Ovary (tissue), 9 donors: Measurements from ENCODE around the gene IRF4. TPM values are rescaled to one million over a fixed set of nuclear protein-coding genes. Genes with fewer than 3 reads are reported as not detected.

Experiments
- DNase-seq, 5 donors: peaks; one replicate each; pipeline ENCODE4 v3.0.0-alpha.2; 2019 to 2020
- H3K27ac ChIP-seq, 2 donors: fragments of 200-600 bp; one replicate each; pipeline versions ENCODE4 v1.5.1 to v1.8.0; 2019 to 2022
- H3K27me3 ChIP-seq: fragments of 200-600 bp; one replicate; pipeline ENCODE4 v1.8.0; 2022
- H3K36me3 ChIP-seq: fragments of 200-600 bp; sonication (generic); one replicate; pipeline ENCODE4 v1.5.1; 2019
- H3K4me1 ChIP-seq: one replicate; pipeline ENCODE4 v1.8.1; 2013; ENCODE audit warnings: mild to moderate bottlenecking, moderate library complexity; ENCODE audit not compliant: insufficient read depth
- H3K4me3 ChIP-seq: fragments of 200-600 bp; sonication (generic); one replicate; pipeline ENCODE4 v1.5.1; 2017
- H3K9me3 ChIP-seq, 2 donors: fragments of 200-600 bp in 1 of 2; sonication (generic) in 1 of 2; one replicate each; pipeline versions ENCODE4 v1.5.1 to v1.8.1; 2013 to 2019; ENCODE audit warnings: mild to moderate bottlenecking in 1 of 2, moderate library complexity in 1 of 2
- EP300 ChIP-seq: sonication (generic); formaldehyde crosslinking; IDR thresholded peaks from one replicate; pipeline ENCODE4 v1.6.1; 2017; ENCODE audit warnings: antibody characterized with exemption
- POLR2A ChIP-seq: fragments of 450-650 bp; IDR thresholded peaks from one replicate; pipeline ENCODE4 v1.6.1; 2017; ENCODE audit warnings: antibody characterized with exemption, mild to moderate bottlenecking, moderate library complexity
- WGBS, 3 donors: extraction: QIAGEN DNeasy Blood & Tissue Kit in 1 of 3; methylation state at CpG; one replicate each; pipeline versions ENCODE4 v1.1.5 to v1.1.7; 2013 to 2017; 5-methylcytosine and 5-hydroxymethylcytosine counted together
- intact Hi-C, 4 donors: fragments of 100-400 bp; cut with DNase I; formaldehyde crosslinking; loops; one replicate each; pipeline versions ENCODE4 v1.11.0 to v1.15.1; 2022 to 2023
- polyA plus RNA-seq, 2 donors: library from polyadenylated mRNA; stranded (reverse); fragments of 200-250 nt in 1 of 2; fragments of 350-450 nt in 1 of 2; fragmentation: Illumina TruSeq in 1 of 2; extraction: RNeasy Lipid Tissue Mini Kit (QIAGEN cat#74804) in 1 of 2; gene quantifications; one replicate each; pipeline ENCODE4 v1.2.3, GENCODE V29; 2013 to 2014
- total RNA-seq, 7 donors: library from RNA; depleted of rRNA in 2 of 7; stranded (reverse); fragments of >200 nt in 2 of 7; fragmentation: NEBNext Ultra II Directional in 3 of 7; extraction: Animal tissue kit (Norgen Biotek cat#: 25700) in 3 of 7; gene quantifications; one replicate each; pipeline versions ENCODE4 v1.1.0 to v1.2.4, GENCODE V29; 2016 to 2023
- TF ChIP-seq, protein P1 (sequence below), 3 donors: fragments of 450-650 bp in 2 of 3; fragments of 200-600 bp in 1 of 3; IDR thresholded peaks; one replicate each; pipeline versions ENCODE4 v1.5.1 to v1.8.0; 2016 to 2022; ENCODE audit warnings: antibody characterized with exemption in 3 of 3, mild to moderate bottlenecking in 1 of 3
- donor health status: DM: no; HTN: no; CAD: no; lungs with moderate emphysema.
- donor health status: DM: no; HTN: no; CAD: no.
- donor health status: Bipolar disorder and iron deficiency.
- donor health status: DM: yes; HTN: yes; CAD: no.
- donor health status: DM: no; HTN: no; CAD: no.
- donor health status: DM: yes; HTN: yes; CAD: no.

Gene IRF4
- total and polyA plus RNA-seq, 9 donors, result 0.12 to 20.7 (median 1.0) TPM

GRCh38 chr6:438634-439170 is 47.1 kb downstream of the IRF4 start:
- Histone ChIP-seq H3K27ac (no peak overlapping the region), H3K4me1 (no peaks in the 10 kb centered on the region), H3K9me3 (no peaks in the 10 kb centered on the region), H3K36me3 (no peaks in the 10 kb centered on the region), H3K4me3 (no peak overlapping the region), H3K27me3 (no peaks in the 10 kb centered on the region)
- intact Hi-C loops, result no loop called here
- TF ChIP-seq, protein P1, sequence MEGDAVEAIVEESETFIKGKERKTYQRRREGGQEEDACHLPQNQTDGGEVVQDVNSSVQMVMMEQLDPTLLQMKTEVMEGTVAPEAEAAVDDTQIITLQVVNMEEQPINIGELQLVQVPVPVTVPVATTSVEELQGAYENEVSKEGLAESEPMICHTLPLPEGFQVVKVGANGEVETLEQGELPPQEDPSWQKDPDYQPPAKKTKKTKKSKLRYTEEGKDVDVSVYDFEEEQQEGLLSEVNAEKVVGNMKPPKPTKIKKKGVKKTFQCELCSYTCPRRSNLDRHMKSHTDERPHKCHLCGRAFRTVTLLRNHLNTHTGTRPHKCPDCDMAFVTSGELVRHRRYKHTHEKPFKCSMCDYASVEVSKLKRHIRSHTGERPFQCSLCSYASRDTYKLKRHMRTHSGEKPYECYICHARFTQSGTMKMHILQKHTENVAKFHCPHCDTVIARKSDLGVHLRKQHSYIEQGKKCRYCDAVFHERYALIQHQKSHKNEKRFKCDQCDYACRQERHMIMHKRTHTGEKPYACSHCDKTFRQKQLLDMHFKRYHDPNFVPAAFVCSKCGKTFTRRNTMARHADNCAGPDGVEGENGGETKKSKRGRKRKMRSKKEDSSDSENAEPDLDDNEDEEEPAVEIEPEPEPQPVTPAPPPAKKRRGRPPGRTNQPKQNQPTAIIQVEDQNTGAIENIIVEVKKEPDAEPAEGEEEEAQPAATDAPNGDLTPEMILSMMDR (IDR thresholded peaks at IDR 0.05), result no peak
- TF ChIP-seq POLR2A, result no peak
- no peak for TF ChIP-seq EP300
- no peak for DNase-seq
- WGBS, 3 donors, result 69 to 71% (median 70%) methylated on average over 12 of the region's 12 CpGs

DNA sequence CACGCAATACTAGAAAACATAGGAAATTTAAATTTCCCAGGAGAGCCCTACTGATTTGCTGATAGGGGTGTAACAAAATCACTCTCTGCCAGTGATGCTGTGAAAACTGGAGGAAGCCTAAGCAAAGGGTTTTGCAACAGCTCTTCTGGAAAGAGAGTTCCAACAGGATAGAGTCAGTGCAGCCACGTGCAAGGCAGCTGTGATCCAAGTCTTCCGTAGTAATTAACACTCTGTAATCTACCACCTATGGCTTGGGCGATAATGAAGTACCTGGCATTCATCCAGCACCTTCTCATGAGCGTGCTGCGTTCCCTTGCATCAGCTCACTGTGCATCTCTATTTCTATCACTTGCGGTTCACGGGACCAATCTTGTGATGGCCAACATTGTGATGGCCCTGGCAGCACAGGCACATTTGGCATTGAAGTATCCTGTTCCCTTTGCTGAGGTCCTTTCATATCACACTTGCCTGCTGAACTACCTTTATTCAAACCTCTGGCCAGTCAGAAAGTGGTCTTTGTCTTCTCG is 48.2 kb downstream of the IRF4 start:
- Histone ChIP-seq H3K27me3 (no peaks in the 10 kb centered on the region), H3K4me1 (no peaks in the 10 kb centered on the region)
- DNase-seq, result no peak

GRCh38 chr6:441126-441920 is 49.8 kb downstream of the IRF4 start:
- intact Hi-C loops, result no loop called here
- H3K27ac ChIP-seq, result no peak overlapping the region
- H3K4me1 ChIP-seq, result no peaks in the 10 kb centered on the region
- H3K27me3 ChIP-seq, result no peaks in the 10 kb centered on the region
- no peaks in the 10 kb centered on the region for H3K9me3 ChIP-seq
- H3K4me3 ChIP-seq, result no peak overlapping the region
- no peak for TF ChIP-seq EP300
- no peak for TF ChIP-seq POLR2A
- TF ChIP-seq, protein P1 (IDR thresholded peaks at IDR 0.05), result no peak
- no peak for DNase-seq
- no peaks in the 10 kb centered on the region for H3K36me3 ChIP-seq
- 81 to 86% (median 85%) methylated on average over 12 of the region's 12 CpGs for WGBS, 3 donors

More for the DNA sequence above, 48.2 kb downstream of the IRF4 start:
- WGBS, 3 donors, result 52 to 66% (median 61%) methylated on average over 9 of the region's 9 CpGs
- Histone ChIP-seq H3K27ac (no peak overlapping the region), H3K9me3 (no peaks in the 10 kb centered on the region), H3K36me3 (no peaks in the 10 kb centered on the region), H3K4me3 (no peak overlapping the region)
- intact Hi-C loops, result no loop called here
- TF ChIP-seq EP300, result no peak
- no peak for TF ChIP-seq POLR2A
- TF ChIP-seq, protein P1 (IDR thresholded peaks at IDR 0.05), result no peak

DNA sequence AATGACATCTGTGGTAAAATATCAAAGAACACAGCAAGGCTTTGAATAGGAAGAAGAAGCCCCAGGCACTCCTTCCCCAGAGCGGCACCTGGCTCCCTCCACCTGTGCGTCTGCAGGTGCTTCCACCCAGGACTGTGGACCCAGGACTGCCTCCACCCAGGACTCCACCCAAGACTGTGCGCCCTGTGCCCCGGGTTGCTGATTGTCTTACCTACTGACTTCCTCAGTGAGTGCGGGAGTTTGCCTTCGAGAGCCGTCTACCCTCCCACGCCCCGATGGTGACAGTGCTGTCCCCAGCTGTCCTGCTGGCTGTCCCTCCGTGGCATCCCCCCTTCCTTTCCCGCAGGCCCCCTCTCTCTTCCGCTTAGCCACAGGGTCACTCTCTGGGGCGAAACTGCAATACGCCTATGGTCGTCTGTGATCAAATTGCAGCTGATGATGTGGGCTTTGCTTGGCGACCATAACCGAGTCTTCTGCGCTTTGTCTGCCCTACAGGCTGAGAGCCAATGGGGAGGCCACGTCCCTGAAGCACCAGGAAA is 52.1 kb downstream of the IRF4 start:
- intact Hi-C loops, result no loop called here
- no peaks in the 10 kb centered on the region for H3K9me3 ChIP-seq
- no peaks in the 10 kb centered on the region for H3K36me3 ChIP-seq
- no peak for DNase-seq
- no peaks in the 10 kb centered on the region for H3K4me1 ChIP-seq
- H3K4me3 ChIP-seq, result no peak overlapping the region
- H3K27me3 ChIP-seq, result no peaks in the 10 kb centered on the region
- TF ChIP-seq, protein P1 (IDR thresholded peaks at IDR 0.05), result no peak
- no peak for TF ChIP-seq POLR2A
- no peak for TF ChIP-seq EP300
- 77 to 79% (median 79%) methylated on average over 19 of the region's 19 CpGs for WGBS, 3 donors
- no peak overlapping the region for H3K27ac ChIP-seq
